HG03159 (cell line): ENCODE results near the gene VSIG10.

Experiments
- ATAC-seq: cut with Tn5 transposase; IDR thresholded peaks from one replicate; pipeline ENCODE4 v1.9.1; 2021; ENCODE audit warnings: mild to moderate bottlenecking, moderate library complexity; ENCODE audit not compliant: unreplicated experiment

The VSIG10 gene

GRCh38 chr12:118061011-118061872 lies 42.6 kb downstream of the VSIG10 start, which contains the start of gene WSB2:
Gene WSB2, minus strand, starts transcription at chr12:118061179. Its CDS starts 131 bp downstream, at chr12:118061048.
- peak; percentile 41 for ATAC-seq

GRCh38 chr12:118060301-118061010 lies 43.4 kb downstream of the VSIG10 start:
- peak; percentile 33 for ATAC-seq

DNA sequence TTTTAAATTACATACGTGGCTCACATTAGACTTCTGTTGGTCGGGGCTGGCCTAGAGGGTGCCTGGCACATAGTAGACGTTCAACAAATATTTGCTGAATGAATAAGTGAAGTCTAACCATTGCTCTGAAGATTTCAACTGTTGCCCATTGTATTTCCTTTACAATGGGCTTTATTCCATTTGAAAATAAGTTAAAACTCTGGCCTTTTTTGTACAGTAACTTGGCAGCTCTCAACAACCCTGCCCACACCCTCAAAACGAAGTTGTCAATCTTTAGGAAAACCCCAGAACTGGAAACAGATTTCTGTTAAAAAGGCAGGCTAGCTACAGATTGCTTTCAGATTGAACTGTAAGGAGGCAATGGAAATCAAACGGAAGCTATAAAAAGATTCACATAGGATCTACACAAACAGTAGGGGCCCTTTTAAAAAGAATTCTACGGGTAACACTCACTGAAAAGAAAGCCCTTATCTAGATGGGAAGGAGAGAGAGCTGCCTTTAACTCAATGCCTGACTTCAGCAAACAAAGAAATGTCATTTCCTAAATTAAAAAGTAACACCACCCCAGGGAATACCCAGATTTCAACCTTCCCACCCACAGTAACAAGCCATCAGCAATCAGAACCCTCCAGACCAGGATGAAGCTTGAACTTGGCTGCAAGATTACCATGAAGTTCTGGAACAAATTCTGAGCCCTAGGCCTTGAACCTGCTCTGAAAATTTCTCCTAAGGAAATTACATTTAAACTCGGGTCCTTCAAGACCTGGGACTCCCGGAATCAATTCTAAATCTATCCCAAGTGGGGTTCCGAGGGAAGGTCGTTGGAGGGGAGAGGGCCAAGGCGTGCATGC lies 44.2 kb downstream of the VSIG10 start:
- no peak for ATAC-seq

GRCh38 chr12:118058881-118059280 lies 44.9 kb downstream of the VSIG10 start:
- no peak for ATAC-seq

GRCh38 chr12:118058227-118058626 lies 45.6 kb downstream of the VSIG10 start:
- ATAC-seq: no peak

DNA sequence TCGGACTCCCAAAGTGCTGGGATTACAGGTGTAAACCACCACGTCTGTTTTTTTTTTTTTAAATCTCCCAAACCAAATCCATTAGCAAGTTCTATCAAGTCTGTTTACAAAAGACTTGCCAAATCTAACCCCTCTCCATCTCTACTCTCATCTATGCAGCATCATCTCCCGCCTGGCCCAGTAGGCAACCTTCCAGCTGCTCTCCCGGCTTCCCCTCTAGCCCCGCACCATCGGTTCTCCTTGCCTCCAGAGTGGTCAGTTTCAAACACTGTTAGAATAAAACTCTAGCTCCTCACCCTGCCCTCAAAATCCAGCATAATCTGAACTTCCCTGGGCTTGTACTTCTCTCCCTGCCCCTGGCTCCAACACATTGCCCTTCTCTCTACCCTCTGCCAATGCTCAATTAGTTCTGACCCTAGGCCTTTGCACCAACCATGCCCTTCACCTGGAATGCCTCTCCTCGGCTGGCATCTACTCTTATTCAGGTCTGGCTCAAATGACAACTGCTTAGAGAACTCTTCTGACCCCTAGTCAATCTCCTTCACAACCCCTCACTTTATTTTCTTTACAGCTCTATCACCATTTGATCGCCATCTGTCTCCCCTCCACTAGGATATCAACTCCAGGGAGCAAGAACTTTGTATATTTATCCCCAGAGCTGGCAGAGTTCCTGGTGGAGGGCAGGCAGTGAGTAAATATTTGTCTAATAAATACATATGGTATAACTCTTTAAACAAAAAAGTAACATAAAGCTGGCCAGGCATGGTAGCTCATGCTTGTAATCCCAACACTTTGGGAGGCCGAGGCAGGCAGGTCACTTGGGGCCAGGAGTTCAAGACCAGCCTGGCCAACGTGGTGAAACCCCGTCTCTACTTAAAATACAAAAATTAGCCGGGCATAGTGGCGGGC lies 47.7 kb downstream of the VSIG10 start:
- no peak for ATAC-seq

DNA sequence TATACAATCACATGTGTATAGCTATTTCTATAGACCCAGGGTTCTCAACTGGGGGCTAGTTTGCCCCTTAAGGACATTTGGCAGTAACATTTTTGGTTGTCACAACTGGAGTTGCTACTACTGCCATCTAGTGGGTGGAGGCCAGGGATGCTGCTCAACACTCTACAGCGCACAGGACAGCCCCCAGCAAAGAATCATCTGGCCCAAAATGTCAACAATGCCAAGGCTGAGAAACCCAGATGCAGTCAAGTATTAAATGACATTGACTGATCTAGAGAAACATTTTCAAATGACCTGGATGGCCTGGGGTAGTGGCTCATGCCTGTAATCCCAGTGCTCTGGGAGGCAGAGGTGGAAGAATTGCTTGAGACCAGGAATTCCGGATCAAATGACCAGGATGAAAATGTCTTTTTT lies 48.7 kb downstream of the VSIG10 start:
- peak; percentile 79 for ATAC-seq

DNA sequence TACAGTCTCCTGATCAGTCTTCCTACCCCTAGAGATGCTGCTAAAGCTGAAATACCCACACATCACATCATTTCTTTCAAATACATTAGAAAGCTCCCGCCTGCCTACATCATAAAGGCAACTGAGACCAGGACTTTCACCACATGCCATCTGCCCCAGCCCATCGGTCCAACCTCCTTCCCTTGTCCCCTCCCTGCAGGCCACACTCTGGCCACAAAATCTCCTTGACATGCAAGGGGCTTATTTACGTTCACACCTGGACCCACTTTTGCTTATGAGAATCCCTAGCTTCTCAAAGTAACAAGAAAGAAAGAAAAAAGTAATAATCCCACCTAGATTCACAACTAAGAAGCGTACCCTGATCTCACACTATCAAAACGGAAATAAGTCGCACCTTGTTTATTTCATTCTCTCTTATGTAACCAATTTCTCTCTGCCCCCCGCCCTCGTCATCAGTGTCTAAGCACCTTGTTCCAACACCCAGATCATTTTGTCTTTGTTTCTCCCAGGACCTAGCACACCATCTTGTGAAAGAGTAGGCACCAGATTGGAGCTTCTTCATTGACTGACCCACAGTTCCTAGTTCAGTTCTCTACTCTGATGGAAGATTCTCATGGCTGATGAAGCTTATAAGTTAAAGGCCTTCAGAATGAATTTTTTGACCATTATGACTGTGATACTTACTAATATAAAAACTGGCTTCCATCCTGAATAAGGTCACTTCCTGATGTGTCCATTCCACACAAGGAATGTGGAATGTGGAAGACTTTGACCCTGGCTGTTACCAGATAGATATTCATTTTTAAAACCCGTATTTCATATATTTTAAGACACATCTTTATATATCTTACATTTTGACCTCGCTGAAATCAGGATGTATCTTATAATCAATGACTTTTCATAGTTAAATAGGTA lies 50.5 kb downstream of the VSIG10 start:
- ATAC-seq: no peak

DNA sequence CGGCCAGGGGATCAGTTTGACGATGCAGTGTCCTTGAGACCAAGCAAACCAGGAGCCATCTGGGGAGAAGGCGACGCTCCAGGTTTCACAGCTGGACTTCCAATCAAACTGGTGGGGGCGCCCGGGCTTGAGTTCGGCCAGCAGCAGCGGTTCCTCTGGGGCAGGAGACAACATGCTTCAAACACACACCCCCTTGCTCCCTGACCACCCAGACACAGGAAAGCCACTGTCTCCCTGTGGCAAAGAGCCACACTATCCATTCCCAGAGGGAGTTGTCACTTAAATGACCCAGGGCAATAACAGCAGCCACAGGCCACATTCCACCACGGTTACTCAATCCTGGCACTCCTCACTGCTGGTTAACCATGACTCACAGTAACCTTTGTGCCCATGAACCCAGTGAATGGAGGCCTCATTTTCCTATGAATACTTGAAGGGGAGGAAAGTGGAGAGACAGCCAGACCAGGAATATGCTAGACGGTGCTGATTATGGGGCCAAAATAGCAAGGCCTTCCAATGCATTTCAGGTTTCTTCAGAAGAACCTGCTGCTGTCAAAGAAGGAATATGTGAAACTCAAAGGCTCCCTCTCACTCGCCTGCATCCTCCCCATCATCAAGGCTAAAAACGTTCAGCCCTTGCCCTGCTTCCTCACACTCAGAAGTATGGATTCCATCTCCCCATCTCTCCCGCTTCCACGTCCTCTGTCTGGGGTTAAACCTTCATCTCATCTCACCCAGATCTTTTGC lies 51.3 kb downstream of the VSIG10 start:
- ATAC-seq: no peak

DNA sequence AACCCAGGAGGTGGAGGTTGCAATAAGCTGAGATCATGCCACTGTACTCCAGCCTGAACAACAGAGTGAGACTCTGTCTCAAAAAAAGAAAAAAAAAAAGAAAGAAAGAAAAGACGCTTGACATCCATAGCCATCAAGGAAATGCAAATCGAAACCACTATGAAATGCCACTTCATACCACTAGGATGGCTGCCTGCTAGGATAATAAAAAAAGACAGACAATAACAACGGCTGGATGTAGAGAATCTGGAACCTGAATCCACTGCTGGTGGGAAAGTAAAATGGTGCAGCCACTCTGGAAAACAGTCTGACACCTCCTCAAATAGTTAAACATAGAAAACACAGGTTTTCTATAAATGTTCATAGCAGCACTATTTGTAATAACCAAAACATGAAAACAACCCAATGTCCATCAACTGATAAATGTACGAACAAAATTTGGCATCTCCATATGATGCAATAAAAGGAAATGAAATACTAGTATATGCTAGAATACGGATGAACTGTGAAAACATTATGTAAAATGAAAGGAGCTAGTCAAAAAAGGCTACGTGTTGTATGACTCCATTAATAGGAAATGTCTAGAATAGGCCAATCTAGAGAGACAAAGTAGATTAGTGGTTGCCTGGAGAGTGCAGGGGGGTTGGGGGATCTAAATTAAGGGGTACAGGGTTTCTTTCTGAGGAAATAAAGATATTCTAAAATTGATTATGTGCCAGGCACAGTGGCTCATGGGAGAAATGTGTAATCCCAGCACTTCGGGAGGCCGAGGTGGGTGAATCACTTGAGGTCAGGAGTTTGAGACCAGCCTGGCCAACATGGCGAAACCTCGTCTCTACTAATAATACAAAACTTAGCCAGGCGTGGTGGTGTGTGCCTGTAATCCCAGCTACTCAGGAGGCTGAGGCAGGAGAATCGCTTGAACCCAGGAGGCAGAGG lies 52.6 kb downstream of the VSIG10 start:
- ATAC-seq: no peak

DNA sequence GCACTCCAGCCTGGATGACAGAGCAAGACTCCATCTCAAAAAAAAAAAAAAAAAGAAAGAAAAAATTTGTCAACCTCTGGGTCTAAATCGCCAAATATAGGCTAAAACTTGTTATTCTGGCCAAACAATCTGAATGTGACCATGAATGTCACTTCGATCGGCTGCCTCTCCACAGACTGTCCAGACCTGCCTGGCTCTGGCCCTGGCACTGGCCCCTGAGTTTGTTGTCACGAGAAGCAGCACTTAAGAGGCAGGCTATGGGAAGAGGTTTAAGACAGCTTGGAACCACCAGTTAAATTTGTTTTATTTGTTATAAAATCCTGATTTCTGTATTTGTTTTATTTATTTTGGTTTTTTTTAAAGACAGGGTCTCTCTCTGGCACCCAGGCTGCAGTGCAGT lies 57.4 kb downstream of the VSIG10 start:
- no peak for ATAC-seq

DNA sequence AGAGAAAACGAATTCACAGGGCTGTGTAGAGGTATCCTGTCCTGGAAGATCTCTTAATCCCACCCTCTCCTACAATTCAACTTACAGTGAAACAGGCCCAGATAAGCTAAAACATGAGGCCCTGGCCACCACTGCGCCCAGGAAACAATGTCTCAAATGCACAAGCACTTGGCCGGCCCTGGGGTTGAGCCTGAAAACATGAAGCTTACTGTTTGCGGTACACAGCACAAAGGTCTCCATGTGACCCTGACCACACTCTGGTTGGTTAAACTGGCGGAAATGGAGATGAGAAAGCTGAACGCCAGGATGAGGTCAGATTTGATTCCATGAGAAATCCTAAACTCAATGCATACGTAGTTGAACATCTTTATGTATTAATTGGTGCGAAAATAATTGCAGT lies 59.2 kb downstream of the VSIG10 start:
- no peak for ATAC-seq

DNA sequence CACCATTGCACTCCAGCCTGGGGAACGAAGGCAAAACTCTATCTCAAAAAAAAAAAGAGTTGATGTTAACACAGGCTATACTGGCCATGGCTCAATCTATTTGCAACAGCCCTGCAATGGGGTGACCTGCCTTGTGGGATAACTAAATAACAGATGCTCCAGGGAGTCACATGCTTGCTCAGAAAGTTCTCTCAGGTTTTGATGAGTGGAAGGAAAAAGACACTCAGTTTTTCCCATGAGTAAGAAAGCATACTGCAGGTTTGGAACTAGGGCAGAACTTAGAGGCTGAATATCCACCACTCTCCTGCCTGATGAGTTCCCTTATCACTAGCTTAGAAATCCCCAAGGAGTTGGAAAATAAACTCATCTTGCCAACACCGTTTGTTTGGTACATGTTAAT lies 59.7 kb downstream of the VSIG10 start:
- no peak for ATAC-seq

DNA sequence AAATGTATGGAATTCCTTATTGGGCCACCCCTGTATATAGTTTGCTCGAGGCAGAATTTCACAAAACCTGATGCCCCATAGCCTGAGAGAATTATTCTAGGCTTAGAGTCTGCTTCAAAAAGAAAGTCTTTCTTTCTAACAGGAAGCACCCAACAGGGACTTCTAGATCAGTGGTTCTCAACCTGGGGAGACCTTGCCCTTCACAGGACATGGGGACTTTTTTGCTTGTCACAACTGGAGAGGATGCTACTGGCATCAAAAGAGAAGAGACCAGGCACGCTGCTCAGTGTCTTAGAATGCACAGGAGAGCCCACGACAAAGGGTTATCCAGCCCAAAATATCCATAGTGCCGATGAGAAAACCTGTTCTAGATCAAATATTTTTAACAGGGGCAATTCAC lies 61.7 kb downstream of the VSIG10 start:
- no peak for ATAC-seq

DNA sequence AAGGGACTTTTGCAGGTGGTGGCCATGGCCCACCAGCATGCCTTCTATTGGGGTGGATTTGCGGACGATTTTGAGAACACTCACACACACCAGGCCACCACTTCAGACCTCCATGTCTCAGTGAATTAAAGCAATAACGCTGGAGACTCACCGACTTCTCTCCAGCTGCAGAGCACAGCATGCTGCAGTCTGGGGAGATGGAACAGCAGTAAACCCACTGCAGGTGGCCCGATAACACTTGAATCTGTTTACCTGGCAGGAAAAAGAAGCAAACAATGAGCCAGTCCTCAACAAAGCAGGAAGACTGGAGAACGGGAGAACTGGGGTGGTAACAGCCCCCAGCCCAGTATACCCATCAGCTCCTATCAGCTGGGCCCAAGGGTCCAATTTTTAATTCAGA lies 65.7 kb downstream of the VSIG10 start:
- ATAC-seq: no peak

GRCh38 chr12:118036672-118037411 lies 67.0 kb downstream of the VSIG10 start:
- no peak for ATAC-seq
